ENCODE data around the gene LSG1. TPM values are rescaled to one million over a fixed set of nuclear protein-coding genes. Genes with fewer than 3 reads are reported as not detected.

The LSG1 gene
- total and polyA plus RNA-seq, 9 donors: 26.8 to 46.6 (median 31.5) TPM

- 20 to 29% (median 22%) methylated on average over 6 of the region's 6 CpGs for WGBS, 3 donors
- H3K4me1 ChIP-seq (ENCODE audit: insufficient read depth): peaks cover 2% of the 10 kb centered on the region
- no peaks in the 10 kb centered on the region for H3K27me3 ChIP-seq
- no peak overlapping the region for H3K4me3 ChIP-seq
- no peak for DNase-seq
- no peak for TF ChIP-seq EP300 (IDR thresholded peaks at IDR 0.05)
- TF ChIP-seq POLR2A (IDR thresholded peaks at IDR 0.05): no peak
- no peak for TF ChIP-seq CTCF (IDR thresholded peaks at IDR 0.05)
- no peaks in the 10 kb centered on the region for H3K9me3 ChIP-seq
- intact Hi-C loops (cut with DNase I): no loop called here
- no peak overlapping the region for H3K27ac ChIP-seq
- no peaks in the 10 kb centered on the region for H3K36me3 ChIP-seq
Measured at GRCh38 chr3:194661946-194662345, 10.0 kb downstream of the LSG1 start.

- no peak for TF ChIP-seq CTCF (IDR thresholded peaks at IDR 0.05)
- no peak for TF ChIP-seq POLR2A (IDR thresholded peaks at IDR 0.05)
- no peak for TF ChIP-seq EP300 (IDR thresholded peaks at IDR 0.05)
- intact Hi-C loops (cut with DNase I): no loop called here
- no peaks in the 10 kb centered on the region for H3K27me3 ChIP-seq
- peaks cover 2% of the 10 kb centered on the region for H3K4me1 ChIP-seq (ENCODE audit: insufficient read depth)
- peak in 1 of 5 donors; percentile 54 for DNase-seq
- H3K36me3 ChIP-seq: no peaks in the 10 kb centered on the region
- H3K27ac ChIP-seq: no peak overlapping the region
- H3K9me3 ChIP-seq: no peaks in the 10 kb centered on the region
- no peak overlapping the region for H3K4me3 ChIP-seq
- WGBS, 3 donors: 4 to 26% (median 16%) methylated on average over 3 of the region's 3 CpGs
Measured at GRCh38 chr3:194661374-194661773, 10.6 kb downstream of the LSG1 start.

DNA sequence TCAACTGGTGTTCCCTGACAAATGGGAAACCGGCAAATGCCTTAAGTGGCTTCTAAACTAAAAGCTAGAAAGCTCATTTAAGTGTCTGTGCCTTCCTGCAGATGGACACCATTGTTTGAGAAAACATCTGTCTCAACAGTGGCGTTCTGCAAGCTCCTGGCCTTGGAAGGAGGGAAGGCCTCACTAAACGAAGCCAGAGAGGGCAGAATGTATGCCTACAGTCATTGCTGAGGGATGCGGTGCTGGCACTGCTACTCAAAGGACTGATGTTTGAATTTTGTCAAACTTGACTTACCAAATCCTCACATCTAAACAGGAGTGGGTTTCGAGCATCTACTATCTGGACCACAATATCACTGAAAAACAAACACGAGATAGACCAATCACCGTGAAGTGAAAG, 12.2 kb downstream of the LSG1 start:
- H3K36me3 ChIP-seq: no peaks in the 10 kb centered on the region
- H3K27me3 ChIP-seq: no peaks in the 10 kb centered on the region
- H3K4me3 ChIP-seq: no peak overlapping the region
- H3K4me1 ChIP-seq (ENCODE audit: insufficient read depth): peaks cover 2% of the 10 kb centered on the region
- no peaks in the 10 kb centered on the region for H3K9me3 ChIP-seq
- no peak overlapping the region for H3K27ac ChIP-seq
- intact Hi-C loops (cut with DNase I): no loop called here
- DNase-seq: no peak
- TF ChIP-seq POLR2A (IDR thresholded peaks at IDR 0.05) (no peak), CTCF (IDR thresholded peaks at IDR 0.05) (no peak), EP300 (IDR thresholded peaks at IDR 0.05) (no peak)
- 77 to 80% (median 80%) methylated on average over 7 of the region's 7 CpGs for WGBS, 3 donors

DNA sequence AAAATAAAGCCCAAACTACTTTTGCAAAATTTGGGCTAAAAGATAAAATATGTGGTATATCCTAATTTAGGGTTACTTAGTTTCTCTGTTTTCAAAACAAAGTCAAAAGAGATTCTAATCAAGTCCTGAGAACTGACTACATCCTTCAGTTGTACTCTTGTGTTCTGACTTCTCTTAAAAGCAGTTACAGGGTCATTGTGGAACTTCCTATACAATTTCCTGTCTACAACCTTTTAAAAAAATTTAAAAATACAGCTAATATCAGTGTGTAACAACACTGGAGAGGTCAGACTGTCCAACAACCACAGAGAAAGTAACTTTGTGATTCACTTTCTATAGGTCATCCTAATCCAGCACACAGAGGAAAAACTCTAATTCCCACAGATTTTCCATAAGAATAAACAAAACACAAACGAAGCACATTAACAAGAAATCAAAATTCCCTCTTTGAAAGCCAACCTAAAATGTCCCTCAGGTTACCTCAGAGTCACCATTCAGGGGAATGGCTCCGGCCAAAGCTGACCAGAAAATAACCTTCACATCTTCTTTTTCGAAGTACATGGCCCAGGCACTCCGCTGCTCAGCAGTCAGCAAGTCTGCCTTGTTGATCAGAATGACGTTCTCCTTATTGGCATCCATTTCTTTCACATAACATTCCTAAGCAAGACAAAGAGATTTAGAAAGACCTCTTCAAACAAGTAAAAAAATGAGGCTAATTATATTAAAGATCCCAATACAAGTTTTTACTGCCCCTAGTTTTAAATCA, 13.3 kb downstream of the LSG1 start:
- H3K27me3 ChIP-seq: no peaks in the 10 kb centered on the region
- no peaks in the 10 kb centered on the region for H3K36me3 ChIP-seq
- H3K27ac ChIP-seq: no peak overlapping the region
- H3K9me3 ChIP-seq: no peaks in the 10 kb centered on the region
- intact Hi-C loops (cut with DNase I): no loop called here
- WGBS, 3 donors: 80 to 88% (median 85%) methylated on average over 5 of the region's 5 CpGs
- H3K4me1 ChIP-seq (ENCODE audit: insufficient read depth): peaks cover 2% of the 10 kb centered on the region
- no peak for TF ChIP-seq POLR2A (IDR thresholded peaks at IDR 0.05)
- no peak for TF ChIP-seq CTCF (IDR thresholded peaks at IDR 0.05)
- TF ChIP-seq EP300 (IDR thresholded peaks at IDR 0.05): no peak
- no peak for DNase-seq
- no peak overlapping the region for H3K4me3 ChIP-seq
